ENCODE results near the gene MX2.

Gene MX2

DNA sequence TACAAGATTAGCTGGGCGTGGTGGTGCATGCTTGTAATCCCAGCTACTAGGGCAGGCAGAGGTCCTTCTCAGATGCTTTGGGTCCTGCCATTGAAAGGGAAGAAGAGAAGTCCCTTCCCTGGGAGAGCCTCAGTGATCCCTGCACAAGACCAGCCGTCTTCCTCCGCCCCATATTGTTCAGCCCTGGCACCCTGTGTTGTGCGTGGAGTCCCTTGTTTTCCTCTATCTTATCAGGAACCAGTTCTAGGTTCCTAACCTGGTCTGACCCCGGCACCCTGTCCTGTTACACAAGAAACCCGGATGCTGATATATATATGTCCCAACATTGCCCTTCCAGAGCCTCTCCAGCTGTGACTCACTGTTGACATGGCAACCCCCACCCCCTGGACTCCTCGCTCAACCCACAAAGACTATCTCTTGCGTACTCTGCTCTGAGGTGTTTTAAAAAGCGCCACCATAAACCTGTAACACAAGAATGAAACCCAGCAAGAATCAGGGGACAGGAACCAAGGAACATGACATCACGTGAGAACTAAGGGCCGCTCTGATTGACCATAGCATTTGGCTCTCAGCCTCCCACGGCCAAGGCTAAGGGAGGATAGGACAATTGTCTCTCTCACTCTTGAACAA, 4.8 kb downstream of the MX2 start:
- ATAC-seq (ENCODE audit: low read depth) = peak; percentile 94
- H3K4me1 ChIP-seq (ENCODE audit: insufficient read depth, poor library complexity, severe bottlenecking) = peaks cover 10% of the 10 kb centered on the region
- no peak overlapping the region for H3K27ac ChIP-seq (ENCODE audit: poor library complexity, severe bottlenecking)

DNA sequence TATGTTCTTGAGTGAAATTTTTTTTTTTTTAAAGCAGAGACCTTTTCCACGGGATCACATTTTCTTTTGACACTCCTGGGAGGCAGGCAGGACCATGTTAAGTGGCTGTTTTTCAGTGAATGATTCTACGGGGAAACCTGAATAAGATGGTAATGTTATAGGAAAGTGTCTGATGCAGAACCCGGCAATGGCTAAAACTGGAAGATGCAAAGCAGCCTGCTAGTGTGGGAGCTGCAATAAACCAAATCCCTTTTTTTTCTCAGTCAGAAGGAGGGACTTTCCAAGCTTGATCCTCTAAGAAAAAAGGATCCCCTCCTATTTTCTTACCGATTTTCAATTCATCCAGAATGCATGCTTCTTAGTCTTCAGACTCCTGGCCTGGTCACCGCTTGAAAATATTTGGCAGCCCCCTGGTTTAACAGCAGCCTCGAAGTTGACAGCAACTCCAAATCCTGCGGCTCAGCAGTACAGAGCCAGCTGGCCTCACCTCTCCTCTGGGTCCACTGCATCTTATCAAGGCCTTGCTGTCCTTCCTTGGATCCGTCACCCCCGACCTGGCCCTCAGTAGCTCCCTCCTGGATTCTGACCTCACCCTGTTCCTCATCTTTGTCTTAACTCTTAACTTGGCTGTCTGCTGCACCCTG, 5.6 kb downstream of the MX2 start:
- TF ChIP-seq, protein P1, sequence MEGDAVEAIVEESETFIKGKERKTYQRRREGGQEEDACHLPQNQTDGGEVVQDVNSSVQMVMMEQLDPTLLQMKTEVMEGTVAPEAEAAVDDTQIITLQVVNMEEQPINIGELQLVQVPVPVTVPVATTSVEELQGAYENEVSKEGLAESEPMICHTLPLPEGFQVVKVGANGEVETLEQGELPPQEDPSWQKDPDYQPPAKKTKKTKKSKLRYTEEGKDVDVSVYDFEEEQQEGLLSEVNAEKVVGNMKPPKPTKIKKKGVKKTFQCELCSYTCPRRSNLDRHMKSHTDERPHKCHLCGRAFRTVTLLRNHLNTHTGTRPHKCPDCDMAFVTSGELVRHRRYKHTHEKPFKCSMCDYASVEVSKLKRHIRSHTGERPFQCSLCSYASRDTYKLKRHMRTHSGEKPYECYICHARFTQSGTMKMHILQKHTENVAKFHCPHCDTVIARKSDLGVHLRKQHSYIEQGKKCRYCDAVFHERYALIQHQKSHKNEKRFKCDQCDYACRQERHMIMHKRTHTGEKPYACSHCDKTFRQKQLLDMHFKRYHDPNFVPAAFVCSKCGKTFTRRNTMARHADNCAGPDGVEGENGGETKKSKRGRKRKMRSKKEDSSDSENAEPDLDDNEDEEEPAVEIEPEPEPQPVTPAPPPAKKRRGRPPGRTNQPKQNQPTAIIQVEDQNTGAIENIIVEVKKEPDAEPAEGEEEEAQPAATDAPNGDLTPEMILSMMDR (IDR thresholded peaks at IDR 0.05; ENCODE audit: poor library complexity, severe bottlenecking) = no peak
- ATAC-seq (ENCODE audit: low read depth) (no peak), DNase-seq (ENCODE audit: low spot score) (no peak)
- no peak overlapping the region for H3K4me3 ChIP-seq (ENCODE audit: severe bottlenecking)
- no peaks in the 10 kb centered on the region for H3K9me3 ChIP-seq (ENCODE audit: severe bottlenecking)
- no peaks in the 10 kb centered on the region for H3K27me3 ChIP-seq (ENCODE audit: insufficient read depth, poor library complexity, severe bottlenecking)
- peaks cover 10% of the 10 kb centered on the region for H3K4me1 ChIP-seq (ENCODE audit: insufficient read depth, poor library complexity, severe bottlenecking)
- H3K36me3 ChIP-seq (ENCODE audit: low read depth) = no peaks in the 10 kb centered on the region
- H3K27ac ChIP-seq (ENCODE audit: poor library complexity, severe bottlenecking) = no peak overlapping the region

More for the DNA sequence above, 4.8 kb downstream of the MX2 start:
- Histone ChIP-seq H3K27me3 (ENCODE audit: insufficient read depth, poor library complexity, severe bottlenecking) (no peaks in the 10 kb centered on the region), H3K9me3 (ENCODE audit: severe bottlenecking) (no peaks in the 10 kb centered on the region), H3K4me3 (ENCODE audit: severe bottlenecking) (no peak overlapping the region), H3K36me3 (ENCODE audit: low read depth) (no peaks in the 10 kb centered on the region)
- TF ChIP-seq, protein P1 (IDR thresholded peaks at IDR 0.05; ENCODE audit: poor library complexity, severe bottlenecking) = no peak
- no peak for DNase-seq (ENCODE audit: low spot score)

DNA sequence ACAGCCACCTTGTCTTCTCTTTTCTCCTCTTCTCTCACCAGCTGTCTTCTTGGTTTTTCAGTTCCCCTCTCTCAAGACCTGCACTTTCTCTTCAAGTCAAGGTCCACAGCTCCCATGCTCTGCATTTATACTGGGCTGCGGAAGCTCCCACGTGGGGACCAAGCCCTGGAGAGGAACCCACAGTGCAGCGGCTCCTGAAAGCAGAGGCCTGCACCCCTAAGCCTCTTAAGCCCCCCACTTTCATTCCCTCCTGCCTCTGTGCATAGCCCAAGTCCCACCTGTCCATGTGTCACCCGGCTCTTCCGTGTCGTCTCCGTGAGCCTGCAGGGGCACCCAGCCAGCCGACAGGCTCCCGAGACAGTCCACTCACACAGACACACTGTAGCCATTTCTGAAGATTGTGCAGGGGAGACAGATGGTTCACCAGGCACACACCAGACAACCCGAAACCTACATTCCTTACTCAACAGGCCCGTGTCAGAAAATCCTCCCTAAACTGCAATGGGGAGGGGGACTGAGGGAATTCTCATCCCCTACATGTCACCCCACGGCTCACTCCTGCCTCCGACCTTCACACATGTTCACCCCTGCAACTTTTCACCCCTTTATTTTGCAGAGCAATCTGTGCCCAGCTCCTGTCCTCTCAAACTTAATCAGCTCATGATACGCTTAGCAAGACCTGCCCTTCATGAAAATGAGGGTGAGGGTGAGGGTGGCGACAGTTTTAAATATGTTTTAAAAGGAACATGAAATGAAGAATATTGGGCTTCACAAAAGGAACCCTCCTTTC, 6.3 kb downstream of the MX2 start:
- no peaks in the 10 kb centered on the region for H3K36me3 ChIP-seq (ENCODE audit: low read depth)
- TF ChIP-seq, protein P1 (IDR thresholded peaks at IDR 0.05; ENCODE audit: poor library complexity, severe bottlenecking) = no peak
- no peaks in the 10 kb centered on the region for H3K27me3 ChIP-seq (ENCODE audit: insufficient read depth, poor library complexity, severe bottlenecking)
- H3K4me3 ChIP-seq (ENCODE audit: severe bottlenecking) = no peak overlapping the region
- H3K4me1 ChIP-seq (ENCODE audit: insufficient read depth, poor library complexity, severe bottlenecking) = peaks cover 10% of the 10 kb centered on the region
- ATAC-seq (ENCODE audit: low read depth) (no peak), DNase-seq (ENCODE audit: low spot score) (no peak)
- H3K27ac ChIP-seq (ENCODE audit: poor library complexity, severe bottlenecking) = no peak overlapping the region
- H3K9me3 ChIP-seq (ENCODE audit: severe bottlenecking) = no peaks in the 10 kb centered on the region

DNA sequence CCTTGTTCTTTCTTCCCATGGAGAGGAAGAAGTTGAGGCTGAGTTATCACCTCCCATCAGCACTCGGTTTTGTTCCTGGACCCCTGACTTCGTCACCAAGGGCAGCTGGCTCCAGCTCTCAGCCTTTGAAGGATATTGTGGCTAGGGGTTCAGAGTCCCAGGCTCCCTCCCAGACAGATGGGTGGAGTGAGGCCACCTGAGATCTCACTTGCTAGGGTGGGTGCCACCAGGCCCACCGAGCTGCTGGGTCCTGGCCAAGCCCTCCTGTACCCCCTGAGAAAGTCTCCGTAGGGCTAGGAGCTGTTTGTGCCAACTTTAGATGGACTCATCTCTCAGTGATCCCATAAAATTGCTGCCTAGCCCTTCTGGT, 6.9 kb downstream of the MX2 start:
- TF ChIP-seq, protein P1 (IDR thresholded peaks at IDR 0.05; ENCODE audit: poor library complexity, severe bottlenecking) = no peak
- no peaks in the 10 kb centered on the region for H3K36me3 ChIP-seq (ENCODE audit: low read depth)
- DNase-seq (ENCODE audit: low spot score) = no peak
- no peaks in the 10 kb centered on the region for H3K27me3 ChIP-seq (ENCODE audit: insufficient read depth, poor library complexity, severe bottlenecking)
- ATAC-seq (ENCODE audit: low read depth) = no peak
- H3K27ac ChIP-seq (ENCODE audit: poor library complexity, severe bottlenecking) = no peak overlapping the region
- H3K9me3 ChIP-seq (ENCODE audit: severe bottlenecking) = no peaks in the 10 kb centered on the region
- H3K4me3 ChIP-seq (ENCODE audit: severe bottlenecking) = no peak overlapping the region
- peaks cover 10% of the 10 kb centered on the region for H3K4me1 ChIP-seq (ENCODE audit: insufficient read depth, poor library complexity, severe bottlenecking)
